HG02642 (cell line): ENCODE measurements around the gene KCNH6.

ENCODE experiments used
- ATAC-seq: cut with Tn5 transposase; IDR thresholded peaks from one replicate; pipeline ENCODE4 v1.9.1; 2021; ENCODE audit warnings: mild to moderate bottlenecking; ENCODE audit not compliant: unreplicated experiment, poor library complexity

Gene KCNH6

DNA sequence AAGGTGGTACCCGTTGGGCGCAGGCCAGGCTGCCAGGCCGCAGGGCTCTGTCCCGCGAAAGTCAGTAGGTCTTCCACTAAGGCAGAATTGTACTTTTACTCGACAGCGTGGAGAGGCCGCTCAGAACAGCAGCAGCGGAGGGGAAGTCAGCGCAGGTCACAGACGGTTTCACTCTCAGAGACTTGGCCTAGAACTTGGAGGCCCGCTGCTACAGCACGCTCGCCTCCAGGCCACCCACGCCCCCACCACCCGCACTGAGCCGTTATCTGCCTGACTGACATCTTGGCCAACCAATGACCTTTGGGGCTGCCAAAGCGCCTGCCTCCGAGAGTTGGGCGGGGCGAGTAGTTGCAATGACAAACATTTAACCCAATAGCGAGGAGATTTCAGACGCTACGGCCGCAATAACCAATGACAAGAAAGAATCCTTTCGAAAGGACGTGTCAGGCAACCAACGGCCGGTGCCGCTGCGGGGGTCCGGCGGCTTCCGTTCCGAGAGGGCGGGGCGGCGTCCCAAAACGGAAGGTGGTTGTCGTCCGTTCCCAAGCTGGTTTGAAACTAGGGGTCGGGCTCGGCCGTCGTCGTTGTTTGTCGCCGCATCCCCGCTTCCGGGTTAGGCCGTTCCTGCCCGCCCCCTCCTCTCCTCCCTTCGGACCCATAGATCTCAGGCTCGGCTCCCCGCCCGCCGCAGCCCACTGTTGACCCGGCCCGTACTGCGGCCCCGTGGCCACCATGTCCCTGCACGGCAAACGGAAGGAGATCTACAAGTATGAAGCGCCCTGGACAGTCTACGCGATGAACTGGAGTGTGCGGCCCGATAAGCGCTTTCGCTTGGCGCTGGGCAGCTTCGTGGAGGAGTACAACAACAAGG, 27.0 kb downstream of the KCNH6 start, which contains the start of gene DCAF7:
TSS of gene DCAF7 (plus strand) at position 532 of the 871 bp plus-strand sequence. CDS start at position 733, 201 bp downstream.
- peak; percentile 94 for ATAC-seq

DNA sequence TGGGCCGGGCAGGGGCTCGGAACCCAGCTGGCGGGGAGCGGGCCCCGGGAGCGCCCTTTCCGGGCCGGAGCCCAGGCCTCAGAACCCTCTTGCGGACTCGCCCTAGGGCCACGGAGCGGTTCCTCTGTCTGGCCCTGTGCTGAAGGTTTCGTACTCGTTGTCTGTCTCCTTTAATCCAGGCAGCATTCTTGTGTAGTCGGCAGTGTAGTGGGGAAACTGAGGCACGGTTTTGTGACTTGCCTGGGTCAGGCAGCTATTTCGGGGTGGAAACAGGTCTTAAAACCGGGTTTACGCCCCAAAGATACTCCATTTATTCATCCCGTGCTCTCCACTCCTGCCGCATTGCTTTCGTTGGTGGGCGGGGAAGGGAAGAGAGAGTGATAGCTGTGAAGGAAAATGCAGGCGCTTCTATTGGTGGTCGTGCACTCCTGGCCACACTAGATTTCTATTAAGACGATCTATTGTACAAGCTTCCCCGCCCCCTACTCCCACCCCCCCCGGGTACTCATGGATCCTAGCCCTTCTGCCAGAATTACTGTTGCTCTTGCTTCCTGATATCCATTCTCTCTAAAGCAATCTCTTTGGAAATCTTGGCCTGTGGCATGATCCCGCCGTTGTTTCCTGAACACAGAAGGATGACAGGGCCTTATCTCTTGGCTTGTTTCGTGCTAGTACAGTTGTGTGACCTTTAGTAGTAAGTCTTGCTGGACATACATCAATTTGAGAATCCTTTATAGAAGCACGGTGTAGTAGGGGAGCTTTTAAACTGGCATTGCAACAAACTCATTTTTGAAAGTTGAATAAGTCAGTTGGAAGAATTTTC, 27.9 kb downstream of the KCNH6 start:
- peak; percentile 10 for ATAC-seq

GRCh38 chr17:63552211-63552610, 29.1 kb downstream of the KCNH6 start:
- ATAC-seq: no peak

DNA sequence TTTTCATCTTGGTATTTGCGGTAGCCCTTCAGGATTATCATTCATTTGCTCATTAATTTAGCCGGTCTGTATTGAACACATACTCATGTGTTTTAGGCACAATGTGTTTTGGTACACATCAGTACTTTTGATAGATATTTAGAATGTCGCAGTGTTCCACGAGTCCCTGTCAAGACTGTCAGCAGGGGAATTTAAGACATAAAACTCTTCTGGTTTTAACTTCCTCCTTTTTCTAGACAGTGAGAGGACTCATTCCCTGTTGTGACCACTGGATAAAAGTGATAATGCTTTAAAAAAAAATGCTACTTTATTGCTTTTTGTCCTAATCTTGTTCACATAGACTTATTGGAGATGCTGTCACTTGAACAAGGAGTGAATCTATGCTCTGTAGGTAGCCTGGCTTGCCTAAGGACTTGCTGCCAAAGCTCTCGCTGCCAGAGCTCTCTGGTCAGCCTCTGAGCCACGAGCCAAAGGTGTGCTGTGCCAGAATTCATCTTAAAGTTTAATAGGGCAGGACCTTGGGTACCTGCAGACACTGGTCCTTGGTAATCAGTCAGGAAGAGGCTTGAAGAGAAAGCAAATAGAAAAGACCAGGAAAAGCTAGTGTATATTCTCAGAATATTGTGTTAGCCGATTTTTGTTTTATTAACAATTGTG, 32.5 kb downstream of the KCNH6 start:
- ATAC-seq: no peak

DNA sequence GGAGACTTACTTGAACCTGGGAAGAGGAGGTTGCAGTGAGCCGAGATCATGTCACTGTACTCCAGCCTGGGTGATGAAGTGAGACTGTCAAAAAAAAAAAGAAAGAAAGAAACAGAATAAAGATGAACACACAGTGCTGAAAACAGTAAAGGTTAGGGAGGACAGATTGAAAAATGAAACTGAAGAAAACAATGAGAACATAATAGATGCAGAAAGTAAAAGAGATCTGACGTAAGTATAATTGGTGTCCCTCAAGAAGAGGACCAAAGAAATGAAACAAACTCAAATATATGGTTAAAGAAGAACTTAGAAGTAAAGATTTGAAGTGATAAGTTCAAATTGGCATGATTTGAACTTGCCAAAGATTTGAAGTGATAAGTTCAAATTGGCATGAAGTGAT, 34.3 kb downstream of the KCNH6 start:
- no peak for ATAC-seq

DNA sequence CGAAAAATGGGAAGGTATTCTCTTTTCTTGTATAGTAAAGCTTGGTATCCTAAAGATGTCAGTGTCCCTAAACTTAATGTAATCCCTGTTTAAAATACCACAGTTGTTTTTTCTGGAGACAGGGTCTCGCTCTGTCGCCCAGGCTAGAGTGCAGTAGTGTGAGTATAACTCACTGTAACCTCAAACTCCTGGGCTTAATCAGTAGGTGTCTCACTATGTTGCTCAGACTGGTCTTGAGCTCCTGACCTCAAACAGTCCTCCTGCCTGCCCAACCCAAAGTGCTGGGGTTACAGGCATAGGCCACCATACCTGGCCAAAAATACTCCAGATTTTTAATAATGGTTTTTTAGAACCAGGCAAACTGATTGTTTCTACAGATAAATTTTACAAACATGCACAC, 35.3 kb downstream of the KCNH6 start:
- ATAC-seq: no peak

- ATAC-seq: no peak
Measured at GRCh38 chr17:63561819-63562218, 38.7 kb downstream of the KCNH6 start.

DNA sequence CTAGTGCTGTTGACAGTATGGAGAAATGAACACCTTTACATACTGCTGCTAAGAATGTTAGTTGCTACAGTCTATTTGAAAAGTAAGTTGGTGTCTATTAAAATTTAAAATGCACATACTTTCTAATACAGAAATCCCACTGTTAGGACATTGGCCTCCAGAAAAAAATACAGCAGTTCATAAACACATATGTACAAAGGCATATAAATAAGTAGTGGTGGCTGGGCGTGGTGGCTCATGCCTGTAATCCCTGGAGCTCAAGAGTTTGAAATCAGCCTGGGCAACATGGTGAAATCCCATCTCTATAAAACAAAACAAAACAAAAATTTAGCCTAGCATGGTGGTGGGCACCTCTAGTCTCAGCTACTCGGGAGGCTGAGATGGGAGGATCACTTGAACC, 40.2 kb downstream of the KCNH6 start:
- no peak for ATAC-seq

DNA sequence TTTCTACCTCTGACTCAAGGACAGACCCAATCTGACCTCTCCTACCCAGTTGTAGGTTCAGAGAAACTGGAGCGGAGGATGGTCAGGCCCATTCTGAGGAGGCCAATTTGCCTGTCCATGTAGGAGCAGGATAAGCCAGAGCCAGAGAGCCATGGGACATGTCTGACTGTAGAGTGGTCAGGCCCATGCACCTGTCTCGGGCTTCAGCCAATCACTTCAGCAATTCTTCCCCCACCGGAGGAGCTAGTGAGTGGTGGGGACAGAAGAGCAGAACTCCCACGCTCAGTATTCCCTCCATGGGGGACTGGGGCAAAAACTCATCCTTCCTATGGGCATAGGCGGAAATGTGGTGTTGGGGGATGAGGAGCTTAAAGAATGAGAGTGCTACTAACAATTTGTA, 41.4 kb downstream of the KCNH6 start:
- no peak for ATAC-seq

DNA sequence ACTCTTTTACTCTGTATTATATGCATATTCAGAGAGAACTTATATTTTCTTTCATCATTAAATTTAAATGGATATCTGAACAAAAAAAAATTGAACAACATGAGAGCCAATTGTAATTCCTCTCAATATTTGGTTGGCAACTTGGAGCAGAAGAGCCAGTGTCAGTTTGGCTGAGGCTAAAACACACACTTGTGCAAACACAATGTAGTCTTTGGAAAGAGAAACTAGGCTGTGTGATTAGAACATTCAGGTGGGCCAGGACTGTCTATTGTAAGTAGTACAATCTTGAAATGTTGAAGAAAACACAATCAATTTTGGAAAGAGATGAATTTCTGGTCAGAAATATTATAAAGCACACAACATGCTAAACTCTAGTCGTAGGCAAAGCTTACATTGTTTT, 44.1 kb downstream of the KCNH6 start:
- ATAC-seq: no peak

GRCh38 chr17:63568563-63568962, 45.4 kb downstream of the KCNH6 start:
- no peak for ATAC-seq

DNA sequence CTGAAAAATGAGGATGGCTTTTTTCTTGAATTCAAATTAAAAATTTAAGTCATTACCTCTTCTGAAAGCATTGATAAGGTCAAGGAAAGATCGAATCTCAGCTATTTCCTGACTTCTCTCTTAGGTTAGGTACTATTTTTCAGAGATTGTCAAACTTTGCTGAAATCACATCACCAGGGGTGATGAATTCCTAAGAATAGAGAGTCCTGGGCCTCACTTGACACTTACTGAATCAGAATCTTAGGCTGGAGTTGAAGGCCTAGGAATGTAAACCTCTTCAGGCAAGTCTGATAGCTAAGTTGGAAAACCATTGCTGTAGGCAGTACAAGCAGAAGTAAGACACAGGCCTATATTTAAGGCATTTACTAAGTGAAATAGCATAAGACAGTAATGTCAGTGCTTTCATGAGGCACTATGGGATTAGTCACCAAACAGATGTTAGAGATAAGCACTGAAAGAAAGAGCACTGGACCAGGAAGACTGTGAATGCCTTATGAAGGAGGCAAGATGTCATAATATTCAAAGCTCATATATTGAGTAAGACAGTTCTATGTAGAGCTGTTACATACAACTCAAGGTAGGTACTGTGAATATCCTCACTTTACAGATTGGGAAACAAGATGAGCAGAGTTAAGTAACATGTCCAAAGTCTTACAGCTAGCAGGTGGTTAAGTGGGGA, 48.6 kb downstream of the KCNH6 start:
- no peak for ATAC-seq

DNA sequence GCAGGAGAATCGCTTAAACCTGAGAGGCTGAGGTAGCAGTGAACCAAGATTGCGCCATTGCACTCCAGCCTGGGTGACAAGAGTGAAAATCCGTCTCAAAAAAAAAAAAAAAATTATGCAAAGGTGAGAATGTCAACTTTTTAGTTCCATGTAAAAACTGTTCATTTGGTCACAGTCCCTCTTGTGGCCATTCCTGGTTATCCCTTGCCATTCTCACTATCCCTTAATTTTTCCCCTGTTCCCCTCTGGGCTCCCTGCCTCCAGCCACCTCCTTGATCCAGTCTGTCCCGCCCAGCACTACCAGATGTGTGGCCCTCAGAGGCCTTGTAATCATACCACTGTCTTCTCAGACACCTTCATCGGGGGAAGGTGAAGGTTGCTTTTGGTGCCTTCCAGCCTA, 50.5 kb downstream of the KCNH6 start:
- ATAC-seq: no peak

- ATAC-seq: no peak
Measured at GRCh38 chr17:63578027-63578768, 55.0 kb downstream of the KCNH6 start.

GRCh38 chr17:63578769-63579111, 55.6 kb downstream of the KCNH6 start:
- ATAC-seq: no peak

GRCh38 chr17:63579633-63580032, 56.5 kb downstream of the KCNH6 start:
- no peak for ATAC-seq

- no peak for ATAC-seq
Measured at GRCh38 chr17:63587770-63588169, 64.6 kb downstream of the KCNH6 start.

- ATAC-seq: no peak
Measured at GRCh38 chr17:63588797-63589196, 65.6 kb downstream of the KCNH6 start.

DNA sequence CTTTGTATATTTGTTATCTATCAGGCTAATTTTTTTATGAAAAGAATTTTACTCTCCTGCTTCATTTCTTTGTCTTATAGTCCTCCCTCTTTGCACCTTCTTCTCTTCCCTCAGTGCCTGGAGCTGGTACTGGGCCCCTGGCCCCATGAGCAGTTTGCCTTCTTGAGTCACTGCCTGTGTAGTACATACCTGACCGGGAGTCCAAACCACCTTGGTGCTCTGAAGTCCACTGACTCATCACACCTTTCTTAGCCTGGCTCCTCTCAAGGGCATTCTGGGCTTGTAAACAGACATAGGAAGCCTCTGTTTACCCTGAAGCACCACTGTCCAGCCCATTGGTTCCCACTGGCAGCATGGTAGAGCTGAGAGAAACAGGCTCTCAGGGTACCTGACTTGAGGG, 66.5 kb downstream of the KCNH6 start:
- ATAC-seq: no peak

DNA sequence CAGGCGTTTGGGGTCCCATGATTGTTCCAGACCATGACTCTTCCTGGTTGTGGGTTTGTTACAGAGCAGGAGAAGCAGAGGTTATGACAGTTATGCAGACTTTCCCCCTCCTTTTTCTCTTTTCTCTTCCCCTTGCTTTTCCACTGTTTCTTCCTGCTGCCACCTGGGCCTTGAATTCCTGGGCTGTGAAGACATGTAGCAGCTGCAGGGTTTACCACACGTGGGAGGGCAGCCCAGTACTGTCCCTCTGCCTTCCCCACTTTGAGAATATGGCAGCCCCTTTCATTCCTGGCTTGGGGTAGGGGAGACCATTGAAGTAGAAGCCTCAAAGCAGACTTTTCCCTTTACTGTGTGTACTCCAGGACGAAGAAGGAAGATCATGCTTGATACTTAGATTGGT, 69.6 kb downstream of the KCNH6 start:
- no peak for ATAC-seq
